Activated naive CD8-positive, alpha-beta T cell treated with anti-CD3 and anti-CD28 coated beads, Interleukin-2, amount 50 U/mL, for 16 hours (primary cell): ENCODE results near the gene NEU4.
"Not testable (repeated sequence)": the region's sequence is repeated elsewhere in the genome, so short reads cannot be mapped to it uniquely, and the experiment has no call there.

Experiments
- DNase-seq: peaks from one replicate; pipeline ENCODE4 v3.0.0-alpha.2; 2020; ENCODE audit warnings: low read depth, low spot score

Gene NEU4

DNA sequence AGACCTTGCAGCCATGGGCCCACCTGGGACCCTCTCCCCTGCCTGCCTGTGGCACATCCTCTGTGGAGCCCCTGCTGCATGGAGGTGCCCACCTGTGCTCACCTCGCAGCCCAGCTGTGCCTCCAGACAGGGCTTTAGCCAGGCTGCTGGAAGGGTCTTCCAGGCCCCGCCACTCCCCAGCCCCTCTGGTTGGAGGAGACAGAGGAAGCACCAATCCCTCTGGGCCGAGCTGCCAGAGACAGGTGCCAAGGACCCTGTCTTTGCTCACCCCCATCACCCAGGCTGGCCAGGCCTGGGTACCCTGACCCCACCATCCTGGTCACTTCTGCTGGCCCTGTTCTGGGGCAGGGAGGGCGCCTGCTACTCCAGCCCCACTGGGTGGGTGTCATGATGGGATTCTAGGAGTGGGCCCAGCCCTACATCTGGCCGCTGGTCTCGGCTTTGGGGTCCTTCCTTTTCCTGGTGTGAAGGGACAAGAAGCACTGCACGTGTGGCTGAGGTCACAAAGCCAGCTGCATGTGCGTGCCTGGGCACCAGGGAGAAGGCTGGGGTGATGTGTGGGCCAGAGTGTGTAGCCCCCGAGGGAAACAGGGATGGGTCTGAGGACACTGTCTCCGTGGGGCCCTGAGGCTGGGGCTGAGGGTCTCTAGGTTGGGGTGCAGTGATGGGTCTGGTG lies 9.3 kb upstream of the NEU4 start:
- DNase-seq: no peak

- not testable (repeated sequence) for DNase-seq
Measured at GRCh38 chr2:241800198-241800903, 8.6 kb upstream of the NEU4 start.

DNA sequence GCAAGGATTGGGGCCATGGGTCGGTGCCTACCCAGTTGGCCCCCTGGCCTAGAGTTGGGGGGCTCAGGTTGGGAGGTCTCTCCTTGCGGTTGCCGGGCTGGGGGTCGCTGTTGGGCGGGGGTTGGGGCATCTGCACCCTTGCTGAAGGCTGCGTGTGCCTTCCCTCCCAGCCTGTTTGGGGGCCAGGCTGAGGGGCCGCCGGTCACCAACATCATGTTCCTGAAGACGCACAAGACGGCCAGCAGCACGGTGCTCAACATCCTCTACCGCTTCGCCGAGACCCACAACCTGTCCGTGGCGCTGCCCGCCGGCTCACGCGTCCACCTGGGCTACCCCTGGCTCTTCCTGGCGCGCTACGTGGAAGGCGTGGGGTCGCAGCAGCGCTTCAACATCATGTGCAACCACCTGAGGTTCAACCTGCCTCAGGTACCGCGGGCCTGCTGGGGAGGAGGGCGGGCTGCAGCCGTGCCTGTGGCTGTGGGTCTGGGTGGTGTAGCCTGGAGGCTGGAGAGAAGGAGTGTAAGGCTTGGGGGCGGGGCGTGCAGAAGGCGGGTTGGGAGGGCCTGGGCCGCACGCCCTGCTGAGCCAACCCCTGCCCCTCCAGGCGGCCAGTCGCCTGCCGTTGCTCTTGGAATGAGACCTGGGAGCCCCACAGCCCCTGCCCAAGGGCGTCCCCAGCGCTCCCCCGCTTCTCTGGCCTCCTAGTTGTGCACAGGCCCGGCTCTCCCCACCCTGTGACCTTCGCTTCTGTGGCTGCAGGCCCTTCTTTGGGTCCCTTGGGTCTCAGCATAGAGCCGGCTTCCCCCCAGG lies 7.2 kb upstream of the NEU4 start:
- DNase-seq: no peak

- DNase-seq: no peak
Measured at GRCh38 chr2:241802421-241803318, 6.3 kb upstream of the NEU4 start.

- DNase-seq: no peak
Measured at GRCh38 chr2:241803387-241804325, 5.3 kb upstream of the NEU4 start.

GRCh38 chr2:241804326-241805229 lies 4.4 kb upstream of the NEU4 start:
- no peak for DNase-seq

- DNase-seq: not testable (repeated sequence)
Measured at GRCh38 chr2:241806217-241806616, 2.8 kb upstream of the NEU4 start.

- DNase-seq: no peak
Measured at GRCh38 chr2:241808051-241808720, 807 bp upstream of the NEU4 start.

GRCh38 chr2:241809383-241810306 lies 652 bp downstream of the NEU4 start:
- no peak for DNase-seq

DNA sequence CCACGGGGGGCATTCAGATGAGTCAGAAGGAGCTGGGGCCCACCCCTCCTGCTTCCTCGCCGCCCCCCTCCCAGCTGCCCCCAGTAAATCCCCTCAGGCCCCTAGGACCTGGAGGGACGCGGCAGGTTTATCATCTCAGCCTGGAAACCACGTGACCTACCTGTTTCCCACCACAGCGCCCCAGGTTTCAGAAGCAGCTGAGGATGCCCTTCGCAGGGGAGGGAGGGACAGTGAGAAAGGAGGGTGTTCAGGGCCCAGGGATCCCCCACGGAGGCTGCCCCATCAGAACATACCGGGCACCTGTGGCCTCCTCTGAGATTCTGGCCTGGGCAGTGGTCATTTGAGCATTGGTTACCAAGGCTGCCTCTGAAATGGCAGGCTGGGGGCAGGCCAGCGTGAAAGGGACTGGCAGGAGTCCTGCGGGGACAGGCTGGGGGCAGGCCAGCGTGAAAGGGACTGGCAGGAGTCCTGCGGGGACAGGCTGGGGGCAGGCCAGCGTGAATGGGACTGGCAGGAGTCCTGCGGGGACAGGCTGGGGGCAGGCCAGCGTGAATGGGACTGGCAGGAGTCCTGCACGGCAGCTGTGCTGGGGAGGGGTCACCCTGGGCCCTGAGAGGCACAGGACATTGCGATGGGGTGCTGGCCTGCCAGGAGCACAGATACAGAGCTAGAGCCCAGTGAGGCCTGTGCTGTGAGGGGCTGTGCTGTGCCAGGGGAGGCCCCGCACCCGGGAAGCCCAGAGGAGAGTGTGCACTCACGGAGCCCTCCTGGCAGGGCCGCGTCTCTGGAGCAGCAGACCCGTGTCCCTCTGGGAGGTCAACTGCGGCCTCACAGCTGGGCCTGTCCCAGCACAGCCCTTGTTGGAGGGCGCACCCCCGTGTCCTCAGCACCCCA lies 1.6 kb downstream of the NEU4 start:
- no peak for DNase-seq

DNA sequence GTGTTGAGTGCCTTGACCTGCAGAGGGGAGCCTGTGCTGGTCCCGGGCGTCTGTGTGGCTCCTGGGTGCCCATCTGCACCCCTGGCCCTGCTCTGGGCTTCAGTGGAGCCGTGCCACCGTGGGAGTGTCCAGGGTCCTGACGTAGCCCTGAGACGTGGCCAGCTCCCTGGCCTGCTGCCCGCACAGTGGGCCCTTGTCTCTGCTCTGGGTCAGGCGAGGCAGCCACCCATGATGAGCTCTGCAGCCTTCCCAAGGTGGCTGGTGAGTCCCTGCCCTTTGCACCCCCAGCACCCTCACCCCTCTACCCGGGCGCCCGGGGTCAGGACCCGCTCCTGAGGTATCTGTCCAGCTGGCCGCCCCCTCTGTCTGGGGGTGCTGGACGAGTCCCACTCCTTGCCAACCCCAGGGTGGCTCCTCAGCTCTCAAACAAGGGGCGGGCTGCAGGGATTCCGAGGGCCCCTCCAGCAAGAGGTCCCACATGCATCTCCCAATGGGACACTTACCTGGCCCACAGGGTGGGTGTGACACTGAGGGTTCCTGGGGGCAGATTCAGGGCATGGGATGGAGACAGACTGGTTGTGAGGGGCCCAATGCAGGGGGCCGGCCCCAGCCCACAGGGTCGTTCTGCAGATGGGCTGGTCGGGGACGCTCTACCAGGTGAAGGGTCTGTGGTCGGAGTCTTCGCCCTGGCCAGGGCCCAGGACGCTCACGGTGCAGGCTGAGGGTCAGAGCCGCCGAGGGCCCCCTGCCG lies 2.4 kb downstream of the NEU4 start:
- DNase-seq: no peak

GRCh38 chr2:241811952-241812729 lies 3.1 kb downstream of the NEU4 start:
- DNase-seq: no peak

- DNase-seq: no peak
Measured at GRCh38 chr2:241812730-241813643, 4.0 kb downstream of the NEU4 start.
